K562 (cell line): ENCODE measurements around the gene B4GALT5. TPM values are rescaled to one million over a fixed set of nuclear protein-coding genes. Genes with fewer than 3 reads are reported as not detected.

Experiments used
- BCL6 ChIP-seq: fragments of 250-450 bp; sonication (Bioruptor Pico); IDR thresholded peaks from 2 replicates; pipeline ENCODE4 v1.4.0; 2020
- BHLHE40 ChIP-seq: IDR thresholded peaks from 2 replicates; pipeline ENCODE4 v1.6.1; 2011; ENCODE audit warnings: low read length, improper control_type of control experiment
- DIDO1 ChIP-seq: fragments of 450-650 bp; IDR thresholded peaks from 2 replicates; pipeline ENCODE4 v1.6.1; 2016; ENCODE audit warnings: low read depth, missing biosample characterization, missing genetic modification characterization
- EZH2 ChIP-seq: IDR thresholded peaks from 2 replicates; pipeline ENCODE4 v1.6.1; 2012; ENCODE audit warnings: low read depth, mild to moderate bottlenecking, inconsistent platforms, low read length, borderline replicate concordance
- GATAD2B ChIP-seq: fragments of 450-650 bp; IDR thresholded peaks from 2 replicates; pipeline ENCODE4 v1.6.1; 2017; ENCODE audit warnings: mild to moderate bottlenecking, borderline replicate concordance
- HNRNPUL1 ChIP-seq: fragments of 200-400 bp; formaldehyde crosslinking; IDR thresholded peaks from 2 replicates; pipeline ENCODE4 v1.6.1; 2017; ENCODE audit warnings: low read length
- HOMEZ ChIP-seq: fragments of 250-450 bp; sonication (Bioruptor Pico); IDR thresholded peaks from 2 replicates; pipeline ENCODE4 v1.4.0; 2020; ENCODE audit warnings: mild to moderate bottlenecking, moderate library complexity
- IRF2 ChIP-seq: sonication (generic); formaldehyde crosslinking; IDR thresholded peaks from 2 replicates; pipeline ENCODE4 v1.8.1; 2022; ENCODE audit warnings: mild to moderate bottlenecking, missing genetic modification reagents
- KLF13 ChIP-seq: fragments of 450-650 bp; IDR thresholded peaks from 2 replicates; pipeline ENCODE4 v1.6.1; 2016; ENCODE audit warnings: missing genetic modification characterization, low read depth, mild to moderate bottlenecking, missing compliant biosample characterization, moderate library complexity, borderline replicate concordance
- LCOR ChIP-seq: sonication (generic); formaldehyde crosslinking; IDR thresholded peaks from 2 replicates; pipeline ENCODE4 v1.8.0; 2022; ENCODE audit warnings: mild to moderate bottlenecking, missing genetic modification reagents
- MLLT1 ChIP-seq, 2 experiments: fragments of 450-650 bp; IDR thresholded peaks; 2 replicates each; pipeline ENCODE4 v1.6.1; 2016
- POLR2H ChIP-seq: IDR thresholded peaks from 2 replicates; pipeline ENCODE4 v1.6.1; 2016; ENCODE audit warnings: missing genetic modification characterization, low read depth, mild to moderate bottlenecking, control low read depth, missing compliant biosample characterization, moderate library complexity
- RBM17 ChIP-seq: fragments of 200-400 bp; formaldehyde crosslinking; IDR thresholded peaks from 2 replicates; pipeline ENCODE4 v1.6.1; 2017; ENCODE audit warnings: low read depth, mild to moderate bottlenecking, low read length, borderline replicate concordance
- SETDB1 ChIP-seq: IDR thresholded peaks from one replicate; pipeline ENCODE4 v1.6.1; 2012; ENCODE audit warnings: low read length, control low read depth, inconsistent platforms
- STAG1 ChIP-seq: sonication (generic); formaldehyde crosslinking; IDR thresholded peaks from 2 replicates; pipeline ENCODE4 v1.5.0; 2020; ENCODE audit warnings: missing genetic modification reagents, borderline replicate concordance
- THRAP3 ChIP-seq: fragments of 450-650 bp; IDR thresholded peaks from 2 replicates; pipeline ENCODE4 v1.6.1; 2016; ENCODE audit warnings: mild to moderate bottlenecking, inconsistent platforms, borderline replicate concordance
- XRCC5 ChIP-seq: fragments of 200-400 bp; formaldehyde crosslinking; IDR thresholded peaks from 2 replicates; pipeline ENCODE4 v1.6.1; 2017; ENCODE audit warnings: low read depth, mild to moderate bottlenecking, low read length
- ZMIZ1 ChIP-seq, 2 experiments: fragments of 150-350 bp in 1 of 2; IDR thresholded peaks; 2 replicates each; pipeline ENCODE4 v1.6.1; 2012 to 2016; ENCODE audit warnings: low read depth in 2 of 2, low read length in 2 of 2, mild to moderate bottlenecking in 1 of 2, moderate library complexity in 1 of 2
- ZNF280B ChIP-seq: fragments of 250-450 bp; sonication (Bioruptor Pico); IDR thresholded peaks from 2 replicates; pipeline ENCODE4 v1.5.1; 2021; ENCODE audit warnings: mild to moderate bottlenecking
- polyA plus RNA-seq, 8 experiments: library from polyadenylated mRNA; depleted of rRNA in 4 of 8; stranded (reverse) in 5 of 8; unstranded in 3 of 8; fragments of >200 nt; fragmentation: Nextera tagmentation in 2 of 8; fragmentation: Illumina TruSeq in 1 of 8; extraction: Ambion mirVana in 2 of 8; extraction: Trizol in 1 of 8; gene quantifications; 2 replicates each; pipeline versions ENCODE4 v1.2.1 to v1.2.3, GENCODE V29; 2011 to 2014; ENCODE audit warnings: inconsistent platforms in 1 of 8, missing spikeins in 1 of 8
- total RNA-seq, 7 experiments: library from RNA; depleted of rRNA in 6 of 7; stranded (reverse); fragments of >200 nt in 6 of 7; fragmentation: Illumina TruSeq in 2 of 7; extraction: Trizol in 2 of 7; gene quantifications; 2 replicates each; pipeline versions ENCODE4 v1.2.1 to v1.2.3, GENCODE V29; 2011 to 2021; ENCODE audit warnings: low replicate concordance in 1 of 7

Gene B4GALT5
- total and polyA plus RNA-seq, 9 of the 15 experiments (the other 6 are each of a cell fraction or from before 2014, with no cell fraction given): 8.5 to 32.6 (median 23.4) TPM

GRCh38 chr20:49610691-49611538 lies 102.8 kb downstream of the B4GALT5 start (continued):
- TF ChIP-seq ZMIZ1 (IDR thresholded peaks at IDR 0.05; ENCODE audit: low read depth in 2 of 2, low read length in 2 of 2) (no peak), HOMEZ (no peak; the same call in 1 of the 2 replicates), GATAD2B (no peak), POLR2H (tag) (no peak), DIDO1 (tag) (no peak), EZH2 (no peak), XRCC5 (peak; percentile 91), HNRNPUL1 (no peak), STAG1 (CRISPR knock-in tag) (peak; percentile 100), IRF2 (CRISPR knock-in tag) (no peak), KLF13 (tag) (no peak), BCL6 (CRISPR knock-in tag) (no peak), SETDB1 (no peak), ZNF280B (CRISPR knock-in tag) (no peak), THRAP3 (no peak), BHLHE40 (peak; percentile 36), LCOR (peak; percentile 94), MLLT1 (IDR thresholded peaks at IDR 0.05) (peak in 1 of 2 experiments; percentile 73; a peak in 1 of 4 replicates), RBM17 (no peak)
